H9 (cell line): ENCODE data around the gene YES1. TPM values are rescaled to one million over a fixed set of nuclear protein-coding genes. Genes with fewer than 3 reads are reported as not detected.

Experiments
- DNase-seq: peaks from one replicate; pipeline ENCODE4 v3.0.0-alpha.2; 2017
- H2AFZ ChIP-seq: one replicate; pipeline ENCODE4 v1.6.1; 2013; ENCODE audit warnings: mild to moderate bottlenecking, low read length, control low read depth, moderate library complexity
- H2AK5ac ChIP-seq: 2 replicates; pipeline ENCODE4 v1.6.1; 2013; ENCODE audit warnings: low read length, control low read depth, mixed read lengths; ENCODE audit not compliant: insufficient read length
- H2BK120ac ChIP-seq: one replicate; pipeline ENCODE4 v1.6.1; 2013; ENCODE audit warnings: low read depth, mild to moderate bottlenecking, low read length, control low read depth, inconsistent platforms; ENCODE audit not compliant: poor library complexity, severe bottlenecking
- H2BK12ac ChIP-seq: 2 replicates; pipeline ENCODE4 v1.6.1; 2013; ENCODE audit warnings: low read length, control low read depth, mixed read lengths, low read depth; ENCODE audit not compliant: insufficient read length
- H2BK15ac ChIP-seq: 2 replicates; pipeline ENCODE4 v1.6.1; 2013; ENCODE audit warnings: low read depth, low read length, control low read depth
- H2BK20ac ChIP-seq: one replicate; pipeline ENCODE4 v1.6.1; 2013; ENCODE audit warnings: low read depth, mild to moderate bottlenecking, low read length, control low read depth, inconsistent platforms; ENCODE audit not compliant: poor library complexity, severe bottlenecking
- H2BK5ac ChIP-seq: 2 replicates; pipeline ENCODE4 v1.6.1; 2013; ENCODE audit warnings: low read length, control low read depth, mixed read lengths; ENCODE audit not compliant: insufficient read length
- H3K14ac ChIP-seq: 2 replicates; pipeline ENCODE4 v1.6.1; 2013; ENCODE audit warnings: low read length, control low read depth; ENCODE audit not compliant: insufficient read depth
- H3K18ac ChIP-seq: 2 replicates; pipeline ENCODE4 v1.6.1; 2013; ENCODE audit warnings: low read depth, mild to moderate bottlenecking, mixed read lengths, low read length, control low read depth; ENCODE audit not compliant: insufficient read length
- H3K23ac ChIP-seq: 2 replicates; pipeline ENCODE4 v1.6.1; 2013; ENCODE audit warnings: low read length, control low read depth, mixed read lengths, low read depth; ENCODE audit not compliant: insufficient read length
- H3K23me2 ChIP-seq: 2 replicates; pipeline ENCODE4 v1.6.1; 2013; ENCODE audit warnings: low read depth, mild to moderate bottlenecking, mixed read lengths, low read length, control low read depth; ENCODE audit not compliant: insufficient read length, poor library complexity, severe bottlenecking
- H3K27ac ChIP-seq: 2 replicates; pipeline ENCODE4 v1.5.1; 2013; ENCODE audit warnings: low read length, control low read depth, mixed read lengths, low read depth; ENCODE audit not compliant: insufficient read length
- H3K27me3 ChIP-seq: 2 replicates; pipeline ENCODE4 v1.6.1; 2013; ENCODE audit warnings: low read length, control low read depth, inconsistent platforms; ENCODE audit not compliant: insufficient read depth
- H3K4ac ChIP-seq: 2 replicates; pipeline ENCODE4 v1.6.1; 2013; ENCODE audit warnings: low read depth, mild to moderate bottlenecking, control low read depth, inconsistent platforms, low read length, moderate library complexity
- H3K4me1 ChIP-seq: 2 replicates; pipeline ENCODE4 v1.6.1; 2013; ENCODE audit warnings: low read length, control low read depth, inconsistent platforms; ENCODE audit not compliant: insufficient read depth
- H3K4me2 ChIP-seq: 2 replicates; pipeline ENCODE4 v1.6.1; 2013; ENCODE audit warnings: low read length, control low read depth, mixed read lengths; ENCODE audit not compliant: insufficient read length, insufficient read depth
- H3K56ac ChIP-seq: 2 replicates; pipeline ENCODE4 v1.6.1; 2013; ENCODE audit warnings: low read depth, mild to moderate bottlenecking, mixed read lengths, low read length, control low read depth; ENCODE audit not compliant: insufficient read length
- H3K79me1 ChIP-seq: 2 replicates; pipeline ENCODE4 v1.6.1; 2013; ENCODE audit warnings: low read depth, mild to moderate bottlenecking, moderate library complexity, low read length, control low read depth, inconsistent platforms; ENCODE audit not compliant: insufficient read depth, poor library complexity, severe bottlenecking
- H3K79me2 ChIP-seq: 2 replicates; pipeline ENCODE4 v1.6.1; 2013; ENCODE audit warnings: low read length, control low read depth, inconsistent platforms; ENCODE audit not compliant: insufficient read depth
- H3K9ac ChIP-seq: 2 replicates; pipeline ENCODE4 v1.6.1; 2013; ENCODE audit warnings: low read length, control low read depth, mixed read lengths; ENCODE audit not compliant: insufficient read length; ENCODE audit errors: extremely low read depth
- H3K9me3 ChIP-seq: one replicate; pipeline ENCODE4 v1.6.1; 2013; ENCODE audit warnings: low read depth, low read length, inconsistent platforms; ENCODE audit not compliant: control insufficient read depth
- H3T11ph ChIP-seq: one replicate; pipeline ENCODE4 v1.6.1; 2013; ENCODE audit warnings: mild to moderate bottlenecking, low read length, control low read depth, inconsistent platforms
- H4K20me1 ChIP-seq: one replicate; pipeline ENCODE4 v1.6.1; 2013; ENCODE audit not compliant: control insufficient read depth, insufficient read length, insufficient read depth
- H4K5ac ChIP-seq: 2 replicates; pipeline ENCODE4 v1.6.1; 2013; ENCODE audit warnings: low read depth, mild to moderate bottlenecking, mixed read lengths, low read length, control low read depth; ENCODE audit not compliant: insufficient read length
- H4K8ac ChIP-seq: replicated peaks from 2 replicates; pipeline ENCODE4 v1.6.1; 2013; ENCODE audit warnings: low read length, control low read depth, mixed read lengths, low read depth; ENCODE audit not compliant: insufficient read length
- H4K91ac ChIP-seq: 2 replicates; pipeline ENCODE4 v1.6.1; 2013; ENCODE audit warnings: low read depth, mild to moderate bottlenecking, moderate library complexity, mixed read lengths, low read length, control low read depth; ENCODE audit not compliant: insufficient read length
- H3K27ac Mint-ChIP-seq, 3 experiments: 2 replicates in 2 of 3; 3 replicates in 1 of 3; pipeline ENCODE4 v1.8.0; 2020 to 2021; ENCODE audit warnings: mixed read lengths in 3 of 3, mild to moderate bottlenecking in 1 of 3, moderate library complexity in 1 of 3
- H3K27me3 Mint-ChIP-seq: 2 replicates; pipeline ENCODE4 v1.8.0; 2021; ENCODE audit warnings: low read depth, mild to moderate bottlenecking, moderate library complexity, mixed read lengths
- H3K36me3 Mint-ChIP-seq, 3 experiments: 2 replicates in 2 of 3; 3 replicates in 1 of 3; pipeline ENCODE4 v1.8.0; 2020 to 2021; ENCODE audit warnings: low read depth in 3 of 3, mixed read lengths in 3 of 3; ENCODE audit not compliant: insufficient read depth in 1 of 3
- H3K4me1 Mint-ChIP-seq, 2 experiments: 2 replicates each; pipeline ENCODE4 v1.8.0; 2020; ENCODE audit warnings: mixed read lengths in 2 of 2
- H3K4me3 Mint-ChIP-seq, 2 experiments: 2 replicates in 1 of 2; 3 replicates in 1 of 2; pipeline ENCODE4 v1.8.0; 2020 to 2021; ENCODE audit warnings: mild to moderate bottlenecking in 2 of 2, mixed read lengths in 2 of 2, moderate library complexity in 1 of 2
- H3K9me3 Mint-ChIP-seq, 2 experiments: 2 replicates in 1 of 2; 3 replicates in 1 of 2; pipeline ENCODE4 v1.8.0; 2020; ENCODE audit warnings: mild to moderate bottlenecking in 2 of 2, mixed read lengths in 2 of 2, moderate library complexity in 1 of 2
- total RNA-seq: library from RNA; stranded (reverse); gene quantifications from 2 replicates; pipeline ENCODE4 v1.2.1, GENCODE V29; 2021
- TF ChIP-seq, protein P1 (sequence below): fragments of 200-600 bp; sonication (generic); conservative IDR thresholded peaks from 3 replicates; pipeline ENCODE4 v1.8.0; 2021; ENCODE audit warnings: antibody characterized with exemption, mild to moderate bottlenecking

YES1 gene
- total RNA-seq, 1 experiment from 2014 or later: 86.9 TPM

DNA sequence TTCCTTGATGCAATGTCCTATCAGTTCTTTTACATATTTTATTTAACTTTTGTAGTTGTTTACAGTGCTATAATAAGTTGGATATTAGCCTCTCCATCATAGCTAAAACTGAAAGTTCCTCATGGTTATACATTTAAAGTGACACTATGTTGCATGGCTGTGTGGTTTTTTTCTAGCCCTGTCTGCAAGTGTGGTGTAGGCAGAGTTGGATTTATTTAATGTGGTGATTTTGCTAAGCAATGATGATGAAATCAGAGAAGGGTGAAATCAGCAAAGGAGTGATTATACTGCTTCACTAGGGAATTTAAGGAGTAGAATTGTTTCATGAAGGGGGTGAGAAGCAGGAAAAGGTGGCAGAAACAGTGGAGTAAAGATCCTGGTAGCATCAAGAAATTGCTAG lies 81.3 kb downstream of the YES1 start:
- Histone ChIP-seq H4K8ac (no peak overlapping the region), H3K79me1 (no peaks in the 10 kb centered on the region), H3K4me1 (no peaks in the 10 kb centered on the region), H3K56ac (no peak overlapping the region), H3K27me3 (no peaks in the 10 kb centered on the region), H2BK12ac (no peak overlapping the region), H2AK5ac (no peak overlapping the region), H3K9ac (no peak overlapping the region), H2AFZ (no peak overlapping the region), H2BK20ac (no peak overlapping the region), H2BK120ac (no peak overlapping the region), H3K4ac (no peak overlapping the region), H4K20me1 (no peaks in the 10 kb centered on the region), H3K9me3 (no peaks in the 10 kb centered on the region), H3K79me2 (no peaks in the 10 kb centered on the region), H3K4me2 (no peak overlapping the region), H3K23me2 (no peaks in the 10 kb centered on the region), H3K14ac (no peak overlapping the region), H3K27ac (no peak overlapping the region), H3K23ac (no peak overlapping the region), H4K5ac (no peak overlapping the region), H4K91ac (no peak overlapping the region), H2BK5ac (no peak overlapping the region), H3T11ph (no peak overlapping the region), H3K18ac (no peak overlapping the region), H2BK15ac (no peak overlapping the region)
- Mint-ChIP-seq H3K27me3 (no peaks in the 10 kb centered on the region), H3K36me3 (peaks cover 16 to 50% (median 35%) of the 10 kb centered on the region in 3 experiments), H3K4me1 (no peaks in the 10 kb centered on the region), H3K4me3 (no peak overlapping the region; a peak in 1 of 5 replicates), H3K27ac (peak overlapping the region in 1 of 3 experiments; percentile 36; a peak in 1 of 7 replicates), H3K9me3 (no peaks in the 10 kb centered on the region)
- DNase-seq: no peak
- TF ChIP-seq, protein P1, sequence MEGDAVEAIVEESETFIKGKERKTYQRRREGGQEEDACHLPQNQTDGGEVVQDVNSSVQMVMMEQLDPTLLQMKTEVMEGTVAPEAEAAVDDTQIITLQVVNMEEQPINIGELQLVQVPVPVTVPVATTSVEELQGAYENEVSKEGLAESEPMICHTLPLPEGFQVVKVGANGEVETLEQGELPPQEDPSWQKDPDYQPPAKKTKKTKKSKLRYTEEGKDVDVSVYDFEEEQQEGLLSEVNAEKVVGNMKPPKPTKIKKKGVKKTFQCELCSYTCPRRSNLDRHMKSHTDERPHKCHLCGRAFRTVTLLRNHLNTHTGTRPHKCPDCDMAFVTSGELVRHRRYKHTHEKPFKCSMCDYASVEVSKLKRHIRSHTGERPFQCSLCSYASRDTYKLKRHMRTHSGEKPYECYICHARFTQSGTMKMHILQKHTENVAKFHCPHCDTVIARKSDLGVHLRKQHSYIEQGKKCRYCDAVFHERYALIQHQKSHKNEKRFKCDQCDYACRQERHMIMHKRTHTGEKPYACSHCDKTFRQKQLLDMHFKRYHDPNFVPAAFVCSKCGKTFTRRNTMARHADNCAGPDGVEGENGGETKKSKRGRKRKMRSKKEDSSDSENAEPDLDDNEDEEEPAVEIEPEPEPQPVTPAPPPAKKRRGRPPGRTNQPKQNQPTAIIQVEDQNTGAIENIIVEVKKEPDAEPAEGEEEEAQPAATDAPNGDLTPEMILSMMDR: no peak
